ENCODE measurements around the gene ARHGEF17.

GRCh38 chr11:73397468-73398131 is 89.5 kb downstream of the ARHGEF17 start:
- no peak for TF ChIP-seq EZH2 (IDR thresholded peaks at IDR 0.05; ENCODE audit: insufficient read depth, poor library complexity, severe bottlenecking)
- TF ChIP-seq EZH2phosphoT487 (IDR thresholded peaks at IDR 0.05; ENCODE audit: insufficient read depth, low read depth) = no peak

All from GM23248 (cell line).